Smooth muscle cell (in vitro differentiated cells): ENCODE data around the gene IQCK. TPM values are rescaled to one million over a fixed set of nuclear protein-coding genes. Genes with fewer than 3 reads are reported as not detected.

Experiments used
- DNase-seq: peaks from one replicate; lab custom pipeline; 2025; ENCODE audit not compliant: unreplicated experiment; lab: John Stamatoyannopoulos, UW
- H2AFZ ChIP-seq: fragments of 200-600 bp; sonication (generic); 2 replicates; pipeline ENCODE4 v1.6.0; 2016; ENCODE audit warnings: antibody characterized with exemption, low read depth, mild to moderate bottlenecking
- H3F3A ChIP-seq: fragments of 200-600 bp; sonication (generic); 2 replicates; pipeline ENCODE4 v1.6.0; 2017; ENCODE audit warnings: antibody characterized with exemption, low read depth
- H3K27ac ChIP-seq: fragments of 200-600 bp; sonication (generic); 2 replicates; pipeline ENCODE4 v1.5.1; 2016; ENCODE audit warnings: low read depth, mild to moderate bottlenecking
- H3K27me3 ChIP-seq: fragments of 200-600 bp; sonication (generic); 2 replicates; pipeline ENCODE4 v1.6.1; 2016; ENCODE audit warnings: low read depth, mild to moderate bottlenecking
- H3K36me3 ChIP-seq: fragments of 200-600 bp; sonication (generic); 2 replicates; pipeline ENCODE4 v1.5.1; 2016; ENCODE audit warnings: low read depth
- H3K4me1 ChIP-seq: fragments of 200-600 bp; sonication (generic); 2 replicates; pipeline ENCODE4 v1.5.1; 2016; ENCODE audit warnings: low read depth
- H3K4me2 ChIP-seq: fragments of 200-600 bp; sonication (generic); 2 replicates; pipeline ENCODE4 v1.6.0; 2016; ENCODE audit warnings: mild to moderate bottlenecking
- H3K4me3 ChIP-seq: fragments of 200-600 bp; sonication (generic); 2 replicates; pipeline ENCODE4 v1.5.1; 2016; ENCODE audit warnings: mild to moderate bottlenecking
- H3K79me2 ChIP-seq: fragments of 200-600 bp; sonication (generic); 2 replicates; pipeline ENCODE4 v1.6.0; 2016; ENCODE audit warnings: low read depth, mild to moderate bottlenecking
- H3K9ac ChIP-seq: fragments of 200-600 bp; sonication (generic); 2 replicates; pipeline ENCODE4 v1.6.0; 2016; ENCODE audit warnings: low read depth
- H3K9me3 ChIP-seq: fragments of 200-600 bp; sonication (generic); replicated peaks from 2 replicates; pipeline ENCODE4 v1.5.1; 2016; ENCODE audit warnings: low read depth
- H4K20me1 ChIP-seq: fragments of 200-600 bp; sonication (generic); 2 replicates; pipeline ENCODE4 v1.6.0; 2016; ENCODE audit warnings: low read depth
- WGBS: methylation state at CpG from one replicate; pipeline ENCODE4 v1.1.7; 2016; ENCODE audit warnings: low lambda C conversion rate; 5-methylcytosine and 5-hydroxymethylcytosine counted together
- polyA plus RNA-seq: library from polyadenylated mRNA; unstranded; fragments of >200 nt; fragmentation: Nextera tagmentation; extraction: Ambion mirVana; gene quantifications from 2 replicates; pipeline ENCODE4 v1.2.1, GENCODE V29; 2016
- total RNA-seq: library from RNA; depleted of rRNA; stranded (reverse); fragments of >200 nt; gene quantifications from 2 replicates; pipeline ENCODE4 v1.2.3, GENCODE V29; 2014
- TF ChIP-seq, protein P1 (sequence below): fragments of 200-600 bp; sonication (generic); IDR thresholded peaks from 2 replicates; pipeline ENCODE4 v1.5.1; 2017; ENCODE audit warnings: borderline replicate concordance, mild to moderate bottlenecking, antibody characterized with exemption; ENCODE audit not compliant: insufficient read depth, poor library complexity, severe bottlenecking

Gene IQCK
- total and polyA plus RNA-seq, 2 experiments from 2014 or later: 11.2 to 14.6 TPM

DNA sequence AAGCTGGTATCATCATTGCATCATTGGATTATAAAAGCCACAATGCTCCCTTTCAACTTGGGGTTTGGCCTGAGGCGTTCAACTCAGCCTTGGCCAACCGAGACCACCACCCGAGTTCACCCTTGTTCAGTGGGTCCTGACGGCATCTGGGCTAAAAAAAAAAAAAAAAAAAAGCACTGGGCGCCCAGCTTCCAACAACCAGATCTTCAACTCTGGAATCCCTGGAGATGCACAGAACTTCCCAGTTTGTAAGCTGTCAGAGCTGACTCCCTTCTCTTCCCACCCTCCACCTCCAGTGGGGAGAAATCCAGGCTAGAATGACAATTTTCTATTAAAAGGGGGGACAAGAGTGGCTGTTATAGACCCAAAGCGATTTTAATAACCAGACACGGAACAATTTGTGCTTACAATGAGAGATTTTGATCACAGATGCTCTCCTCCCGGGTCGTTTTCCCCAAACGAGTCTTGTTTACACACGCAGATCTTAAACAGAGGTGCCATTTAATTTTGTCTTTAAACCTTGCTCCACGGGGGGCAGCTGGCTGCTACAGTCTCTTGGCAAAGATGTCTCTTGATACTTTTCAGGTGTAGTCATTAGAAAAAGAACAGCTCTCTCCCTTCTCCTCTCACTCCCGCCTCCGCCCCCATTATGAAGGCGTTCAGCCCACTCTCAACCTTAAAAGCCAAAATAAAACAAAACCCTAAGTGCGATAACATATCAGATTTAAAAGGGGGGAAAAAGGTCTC is 139.7 kb downstream of the IQCK start:
- TF ChIP-seq, protein P1, sequence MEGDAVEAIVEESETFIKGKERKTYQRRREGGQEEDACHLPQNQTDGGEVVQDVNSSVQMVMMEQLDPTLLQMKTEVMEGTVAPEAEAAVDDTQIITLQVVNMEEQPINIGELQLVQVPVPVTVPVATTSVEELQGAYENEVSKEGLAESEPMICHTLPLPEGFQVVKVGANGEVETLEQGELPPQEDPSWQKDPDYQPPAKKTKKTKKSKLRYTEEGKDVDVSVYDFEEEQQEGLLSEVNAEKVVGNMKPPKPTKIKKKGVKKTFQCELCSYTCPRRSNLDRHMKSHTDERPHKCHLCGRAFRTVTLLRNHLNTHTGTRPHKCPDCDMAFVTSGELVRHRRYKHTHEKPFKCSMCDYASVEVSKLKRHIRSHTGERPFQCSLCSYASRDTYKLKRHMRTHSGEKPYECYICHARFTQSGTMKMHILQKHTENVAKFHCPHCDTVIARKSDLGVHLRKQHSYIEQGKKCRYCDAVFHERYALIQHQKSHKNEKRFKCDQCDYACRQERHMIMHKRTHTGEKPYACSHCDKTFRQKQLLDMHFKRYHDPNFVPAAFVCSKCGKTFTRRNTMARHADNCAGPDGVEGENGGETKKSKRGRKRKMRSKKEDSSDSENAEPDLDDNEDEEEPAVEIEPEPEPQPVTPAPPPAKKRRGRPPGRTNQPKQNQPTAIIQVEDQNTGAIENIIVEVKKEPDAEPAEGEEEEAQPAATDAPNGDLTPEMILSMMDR: no peak
- WGBS: 73% methylated on average over 16 of the region's 16 CpGs
- H3K9me3 ChIP-seq: no peaks in the 10 kb centered on the region
- H3K4me2 ChIP-seq: no peak overlapping the region
- no peaks in the 10 kb centered on the region for H3K79me2 ChIP-seq
- no peaks in the 10 kb centered on the region for H3F3A ChIP-seq
- H3K4me1 ChIP-seq: peaks cover 33% of the 10 kb centered on the region
- H3K36me3 ChIP-seq: no peaks in the 10 kb centered on the region
- H3K27me3 ChIP-seq: no peaks in the 10 kb centered on the region
- no peak for DNase-seq
- H3K27ac ChIP-seq: no peak overlapping the region
- no peak overlapping the region for H2AFZ ChIP-seq
- H3K9ac ChIP-seq: no peak overlapping the region
- H4K20me1 ChIP-seq: no peaks in the 10 kb centered on the region
- H3K4me3 ChIP-seq: no peak overlapping the region

DNA sequence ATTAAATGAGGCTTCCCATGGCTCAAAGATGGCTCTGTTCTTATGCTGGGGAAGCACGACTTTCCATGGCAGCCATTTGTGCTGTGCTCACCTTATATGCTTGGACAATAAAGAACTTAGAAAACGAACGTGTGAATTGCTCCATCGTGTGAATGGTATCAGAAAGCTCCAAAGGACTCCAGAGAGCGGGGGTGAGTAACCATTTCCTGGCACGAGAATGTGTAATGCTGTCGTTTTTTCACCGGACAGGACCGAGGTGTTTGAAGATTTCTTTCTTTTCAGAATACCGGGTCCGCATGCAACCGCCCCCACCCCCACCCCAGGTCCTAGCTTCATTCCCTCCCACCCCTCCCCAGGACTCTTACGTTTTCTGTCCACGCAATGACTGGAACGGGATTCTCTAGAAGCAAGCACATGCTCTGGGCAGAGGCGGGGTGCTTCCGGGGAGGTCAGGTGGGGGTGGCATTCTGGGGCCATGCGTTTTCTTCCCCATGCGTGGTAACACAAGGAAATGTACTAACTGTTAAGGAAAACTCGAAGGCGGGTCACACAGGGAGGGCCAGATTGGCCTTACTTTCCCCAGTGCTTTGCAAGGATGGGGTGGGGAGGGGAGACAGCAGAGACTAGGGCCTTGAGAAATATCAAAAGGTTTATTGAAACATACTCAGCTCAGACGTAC is 140.4 kb downstream of the IQCK start:
- H3K9me3 ChIP-seq: no peaks in the 10 kb centered on the region
- H3K9ac ChIP-seq: no peak overlapping the region
- 75% methylated on average over 22 of the region's 22 CpGs for WGBS
- H3K79me2 ChIP-seq: no peaks in the 10 kb centered on the region
- no peak overlapping the region for H3K4me3 ChIP-seq
- peaks cover 33% of the 10 kb centered on the region for H3K4me1 ChIP-seq
- no peak overlapping the region for H3K4me2 ChIP-seq
- H3K27me3 ChIP-seq: no peaks in the 10 kb centered on the region
- no peaks in the 10 kb centered on the region for H3F3A ChIP-seq
- DNase-seq: no peak
- no peaks in the 10 kb centered on the region for H4K20me1 ChIP-seq
- TF ChIP-seq, protein P1: no peak
- H2AFZ ChIP-seq: no peak overlapping the region
- no peak overlapping the region for H3K27ac ChIP-seq
- no peaks in the 10 kb centered on the region for H3K36me3 ChIP-seq

DNA sequence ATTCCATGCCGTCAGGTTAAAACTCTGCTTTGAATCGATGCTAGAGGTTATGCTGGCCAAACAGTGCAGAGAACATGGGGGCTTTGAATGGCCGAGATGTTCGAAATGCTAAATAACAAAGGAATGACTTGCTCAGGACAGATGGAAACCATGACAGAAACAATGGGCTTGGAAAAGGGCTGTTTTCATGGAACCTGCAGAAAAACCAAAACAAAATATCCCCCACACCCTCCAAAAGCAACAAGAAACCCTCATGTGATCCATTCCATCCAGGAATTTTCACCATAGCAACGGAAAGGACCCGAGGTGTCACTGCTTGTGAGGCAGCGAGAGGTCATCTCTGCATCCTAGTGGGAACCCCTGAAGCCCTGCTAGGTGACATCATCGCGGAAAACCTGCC is 141.1 kb downstream of the IQCK start:
- Histone ChIP-seq H3K9ac (no peak overlapping the region), H3K79me2 (no peaks in the 10 kb centered on the region), H3K27me3 (no peaks in the 10 kb centered on the region), H2AFZ (no peak overlapping the region), H4K20me1 (no peaks in the 10 kb centered on the region), H3K4me2 (no peak overlapping the region), H3K36me3 (no peaks in the 10 kb centered on the region), H3K4me1 (peaks cover 33% of the 10 kb centered on the region), H3K9me3 (no peaks in the 10 kb centered on the region), H3F3A (no peaks in the 10 kb centered on the region), H3K4me3 (no peak overlapping the region), H3K27ac (no peak overlapping the region)
- TF ChIP-seq, protein P1: no peak
- no peak for DNase-seq
- WGBS: 93% methylated on average over 9 of the region's 9 CpGs
